AG08396 (cell line): Measurements from ENCODE around the gene KRTAP15-1.

Experiments used
- DNase-seq: peaks from one replicate; pipeline ENCODE4 v3.0.0; 2012; ENCODE audit warnings: low spot score, mixed read lengths

Gene KRTAP15-1, protein sequence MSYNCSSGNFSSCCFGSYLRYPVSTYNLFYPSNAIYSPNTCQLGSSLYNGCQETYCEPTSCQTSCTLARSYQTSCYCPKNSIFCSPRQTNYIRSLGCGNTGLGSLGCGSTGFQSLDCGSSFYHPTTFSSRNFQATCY

DNA sequence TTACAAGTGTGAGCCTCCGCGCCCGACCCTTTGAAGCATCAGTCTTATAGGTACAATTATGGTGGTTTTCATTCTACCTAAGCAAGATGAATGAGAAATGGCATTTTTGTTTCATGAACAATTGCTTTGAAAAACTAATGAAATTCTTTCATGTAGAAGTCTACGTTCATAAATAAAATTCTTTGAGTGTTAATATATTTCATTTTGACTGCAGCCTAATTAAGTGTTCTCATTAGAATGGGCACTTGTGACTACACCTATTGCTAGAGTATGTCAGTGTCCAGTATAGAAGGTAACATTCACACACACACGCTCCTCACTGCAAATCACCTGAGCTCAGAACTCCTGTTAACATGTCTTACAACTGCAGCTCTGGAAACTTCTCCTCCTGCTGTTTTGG is at the start of gene KRTAP15-1:
Gene KRTAP15-1, plus strand, starts transcription at position 301 of the 400 bp plus-strand sequence. Its CDS starts 53 bp downstream, at position 354.
- DNase-seq = no peak

DNA sequence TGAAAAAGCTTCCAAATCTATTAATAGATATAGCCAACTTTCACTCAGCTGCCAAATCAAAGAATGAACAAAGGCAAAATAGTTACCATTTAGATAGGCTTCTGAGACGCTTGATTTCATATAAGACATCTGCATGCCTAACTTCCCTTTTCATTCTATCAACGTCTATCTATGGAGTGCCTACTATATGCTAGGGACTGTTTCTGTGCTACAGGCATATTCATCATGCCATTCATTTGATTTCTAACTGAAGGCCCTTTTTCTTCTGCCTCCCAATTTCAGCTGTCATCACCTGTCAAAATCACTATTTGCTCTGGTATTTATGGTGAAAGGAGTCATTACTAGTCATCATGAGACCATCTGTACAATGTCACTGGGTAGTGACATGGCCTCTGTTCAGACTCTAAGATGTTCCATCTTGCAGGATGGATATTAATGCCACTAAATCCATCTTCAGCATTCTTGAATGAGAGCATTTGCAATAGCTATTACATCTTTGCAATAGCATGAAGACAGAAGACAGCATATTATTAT is 48.5 kb upstream of the KRTAP15-1 start:
- DNase-seq = no peak

DNA sequence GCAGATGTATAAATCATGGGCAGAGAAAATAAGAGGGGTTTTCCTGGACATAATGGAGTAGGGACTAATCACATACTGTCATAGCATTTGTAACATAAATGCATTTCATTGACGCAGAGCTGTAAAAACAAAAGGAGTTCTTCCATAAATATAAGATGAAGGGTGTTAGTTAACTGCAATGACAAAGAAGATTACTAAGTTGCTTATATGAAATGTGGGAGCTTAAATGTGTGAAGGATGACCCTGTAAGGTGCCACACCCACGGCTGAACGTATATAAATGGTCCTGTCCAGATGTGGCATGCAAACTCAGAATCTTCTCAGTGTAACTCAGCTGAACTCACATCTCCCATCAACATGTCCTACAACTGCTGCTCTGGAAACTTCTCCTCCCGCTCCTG is 44.3 kb upstream of the KRTAP15-1 start, which contains the start of gene KRTAP13-1:
Gene KRTAP13-1, plus strand, starts transcription at position 301 of the 400 bp plus-strand sequence. Its CDS starts 56 bp downstream, at position 357.
- DNase-seq = no peak

DNA sequence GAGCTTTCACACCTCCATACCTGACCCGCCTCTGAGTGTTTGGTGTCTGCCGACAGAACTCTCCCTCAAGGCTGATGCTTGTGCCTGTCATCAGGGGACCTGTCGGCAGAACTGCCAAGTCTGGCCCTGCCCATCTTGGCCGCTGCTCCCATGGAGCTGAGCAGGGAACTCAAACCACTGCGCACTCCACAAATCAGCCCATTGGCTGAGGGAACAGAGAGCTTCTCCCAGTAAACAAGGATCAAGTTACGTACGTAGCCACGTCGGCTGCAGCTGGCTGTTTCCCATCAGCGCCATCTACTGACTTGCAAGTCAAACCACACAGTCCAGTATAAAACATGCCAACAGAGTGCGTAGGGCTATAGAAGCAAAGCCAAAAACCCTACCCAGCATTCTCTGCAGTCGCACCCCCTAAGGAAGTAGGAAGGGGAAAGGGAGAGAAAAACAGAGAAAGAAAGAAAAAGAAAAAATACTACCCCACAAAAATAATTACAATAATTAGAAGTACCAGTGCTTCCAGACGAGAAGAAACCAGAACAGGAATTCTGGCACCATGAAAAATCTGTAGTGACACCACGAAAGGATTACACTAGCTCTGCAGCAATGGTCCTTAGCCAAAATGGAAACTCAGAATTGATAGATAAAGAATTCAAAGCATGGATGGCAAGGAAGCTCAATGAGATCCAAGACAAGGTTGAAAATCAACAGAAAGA is 31.1 kb upstream of the KRTAP15-1 start:
- peak; percentile 1 for DNase-seq

DNA sequence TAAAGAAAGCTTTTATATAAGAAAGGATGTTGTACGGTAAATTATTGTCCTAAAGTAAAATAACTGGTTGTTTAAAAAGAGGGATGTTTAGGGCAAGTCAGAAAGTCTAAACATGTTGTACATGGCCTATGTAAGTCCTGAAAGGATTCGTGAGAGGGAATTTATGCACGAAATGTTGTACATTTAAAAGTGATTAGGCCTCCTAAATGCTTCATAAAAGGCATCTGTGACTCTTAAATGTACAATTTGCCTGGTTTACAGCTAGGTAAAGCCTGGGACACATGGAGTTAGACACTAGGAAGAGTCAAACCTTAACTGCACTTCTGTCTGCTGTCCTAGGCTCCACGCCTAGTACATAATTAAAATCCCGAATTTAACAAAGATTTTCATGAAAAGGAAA is 24.1 kb upstream of the KRTAP15-1 start:
- no peak for DNase-seq

DNA sequence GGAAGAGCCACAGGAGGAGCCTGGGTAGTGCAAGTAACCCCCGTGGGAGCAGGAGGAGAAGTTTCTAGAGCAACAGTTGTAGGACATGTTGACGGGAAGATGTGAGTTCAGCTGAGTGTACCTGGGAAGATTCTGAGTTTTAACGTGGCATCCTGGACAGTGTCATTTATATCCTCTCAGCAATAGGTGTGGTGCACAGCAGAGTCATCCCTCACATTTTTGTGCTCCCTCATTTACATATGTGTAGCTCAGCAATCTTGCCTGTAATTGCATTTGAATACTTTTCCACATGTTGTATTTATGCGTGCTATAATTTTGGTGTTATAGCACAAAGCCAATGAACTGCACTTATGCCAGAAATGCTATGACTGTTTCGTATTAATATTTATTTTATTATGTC is 14.2 kb upstream of the KRTAP15-1 start, which contains the start of gene KRTAP13-3:
Gene KRTAP13-3, minus strand, starts transcription at position 101 of the 400 bp plus-strand sequence. Its CDS starts 14 bp downstream, at position 87.
- no peak for DNase-seq

DNA sequence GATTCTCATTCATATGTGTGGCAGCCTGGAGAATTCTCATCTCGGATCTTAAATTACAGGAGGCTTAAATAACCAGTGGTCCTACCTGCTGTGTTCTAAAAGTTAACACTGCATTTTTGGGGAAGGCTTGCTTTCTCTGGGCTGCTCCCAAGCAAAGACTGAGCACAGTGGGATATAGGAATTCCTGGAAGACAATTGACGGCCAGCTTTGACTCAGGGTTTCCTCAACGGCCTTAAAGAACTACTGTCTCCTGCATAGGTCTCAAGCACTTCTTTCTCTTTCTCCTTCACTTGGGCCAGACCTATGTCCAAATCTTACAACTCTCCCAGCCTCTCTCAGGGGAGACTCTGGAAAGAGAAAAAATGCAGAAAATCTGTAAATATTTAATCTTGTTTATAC is 13.3 kb upstream of the KRTAP15-1 start:
- DNase-seq = no peak

DNA sequence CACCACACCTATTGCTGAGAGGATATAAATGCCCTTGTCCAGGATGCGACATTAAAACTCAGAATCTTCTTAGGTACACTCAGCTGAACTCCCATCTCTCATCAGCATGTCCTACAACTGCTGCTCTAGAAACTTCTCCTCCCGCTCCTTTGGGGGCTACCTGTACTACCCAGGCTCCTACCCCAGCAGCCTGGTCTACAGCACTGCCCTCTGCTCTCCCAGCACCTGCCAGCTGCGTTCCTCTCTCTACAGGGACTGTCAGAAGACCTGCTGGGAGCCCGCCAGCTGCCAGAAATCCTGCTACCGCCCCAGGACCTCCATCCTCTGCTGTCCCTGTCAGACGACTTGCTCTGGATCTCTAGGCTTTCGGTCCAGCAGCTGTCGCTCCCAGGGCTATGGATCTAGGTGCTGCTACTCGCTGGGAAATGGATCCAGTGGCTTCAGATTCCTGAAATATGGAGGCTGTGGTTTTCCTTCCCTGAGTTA is 9.9 kb upstream of the KRTAP15-1 start, which contains the start of gene KRTAP13-4:
Gene KRTAP13-4, plus strand, starts transcription at position 51 of the 486 bp plus-strand sequence. Its CDS starts 56 bp downstream, at position 107.
- DNase-seq = no peak

DNA sequence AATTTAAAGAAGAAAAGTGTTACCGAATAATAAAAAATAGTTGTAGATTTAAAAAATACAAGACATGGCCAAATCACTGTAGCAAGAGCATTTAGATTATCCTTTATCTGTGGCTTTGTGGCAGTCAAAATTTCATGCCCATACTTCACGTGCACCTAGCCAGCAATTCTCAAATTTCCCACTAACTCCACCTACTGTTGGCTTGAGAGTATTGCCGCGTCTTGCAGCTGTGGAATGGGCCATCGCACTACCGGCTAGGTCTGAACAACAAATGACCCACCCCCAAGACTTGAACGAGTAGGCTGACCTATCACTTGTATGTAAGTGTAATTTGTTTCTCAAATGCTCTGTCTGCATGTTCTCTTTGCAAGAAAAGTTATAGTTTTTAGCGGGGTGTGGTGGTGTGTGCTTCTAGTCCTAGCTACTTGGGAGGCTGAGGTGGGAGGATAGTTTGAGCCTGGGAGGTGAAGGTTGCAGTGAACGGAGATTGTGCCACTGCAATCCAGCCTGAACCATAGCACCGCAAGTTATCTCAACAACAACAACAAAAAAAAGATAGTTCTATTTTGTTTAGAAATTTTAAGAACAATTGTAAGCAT is 5.9 kb upstream of the KRTAP15-1 start:
- no peak for DNase-seq

DNA sequence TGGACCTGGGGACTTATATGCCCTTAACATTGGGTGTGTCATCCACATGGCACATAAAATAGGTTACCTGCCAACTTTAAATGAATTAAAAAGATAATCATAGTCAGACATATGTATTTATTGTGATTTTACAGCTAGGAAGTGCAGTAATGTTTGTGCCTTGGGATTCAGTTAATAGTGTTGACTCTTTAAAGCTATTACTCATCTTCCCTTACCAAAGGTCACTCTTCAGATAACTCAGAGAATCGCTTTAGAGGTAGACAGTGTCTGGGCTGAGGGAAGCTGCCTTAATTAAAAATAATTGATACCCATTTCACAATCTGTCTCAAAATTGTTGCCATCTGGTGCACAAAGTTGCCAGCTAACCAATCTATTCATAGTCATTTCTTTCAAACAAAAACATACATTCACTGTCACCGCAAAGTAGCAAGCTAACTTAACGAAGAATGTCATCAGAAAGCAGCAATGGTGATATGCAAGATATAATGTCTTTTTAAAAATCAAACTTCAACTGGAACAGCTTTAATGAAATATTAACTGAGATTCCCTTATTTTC is 3.0 kb upstream of the KRTAP15-1 start:
- no peak for DNase-seq

DNA sequence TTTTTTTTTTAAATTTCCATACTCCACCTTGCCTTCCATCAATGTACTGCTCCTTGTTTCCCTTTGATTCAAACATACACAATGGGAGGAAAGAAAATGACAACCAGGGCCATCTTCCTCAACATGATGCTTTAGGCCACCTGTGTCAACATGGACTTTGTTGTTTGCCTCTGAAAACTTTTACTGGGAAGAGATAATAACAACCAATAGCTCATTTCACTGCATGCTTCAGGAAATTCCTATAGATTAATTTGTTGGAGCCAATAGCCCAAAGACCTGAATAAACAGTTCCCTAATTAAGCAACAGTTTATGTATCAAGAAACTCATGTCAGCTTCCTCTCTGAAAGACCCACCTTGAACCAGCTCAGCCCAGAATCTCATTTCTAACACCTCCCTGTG is 3.2 kb downstream of the KRTAP15-1 start:
- DNase-seq = no peak

DNA sequence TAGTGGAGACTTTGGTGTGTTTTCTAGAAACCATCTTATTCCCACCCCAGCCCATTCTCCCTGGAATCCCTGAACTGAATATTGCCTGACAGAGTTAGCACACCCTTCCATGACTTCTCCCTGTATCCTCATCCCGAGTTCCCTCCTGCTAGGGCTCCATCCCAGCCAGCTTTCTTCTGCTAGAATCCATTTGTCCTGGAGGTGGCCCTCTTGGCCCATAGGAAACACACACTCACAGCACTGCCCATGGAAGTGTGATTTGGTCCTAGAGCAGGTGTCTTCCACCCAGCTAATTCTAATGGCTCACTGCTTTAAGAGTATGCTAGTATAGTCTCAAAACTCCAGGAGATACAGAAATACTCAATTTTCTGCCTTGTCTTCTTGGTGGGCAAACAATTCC is 4.1 kb downstream of the KRTAP15-1 start:
- DNase-seq = no peak

DNA sequence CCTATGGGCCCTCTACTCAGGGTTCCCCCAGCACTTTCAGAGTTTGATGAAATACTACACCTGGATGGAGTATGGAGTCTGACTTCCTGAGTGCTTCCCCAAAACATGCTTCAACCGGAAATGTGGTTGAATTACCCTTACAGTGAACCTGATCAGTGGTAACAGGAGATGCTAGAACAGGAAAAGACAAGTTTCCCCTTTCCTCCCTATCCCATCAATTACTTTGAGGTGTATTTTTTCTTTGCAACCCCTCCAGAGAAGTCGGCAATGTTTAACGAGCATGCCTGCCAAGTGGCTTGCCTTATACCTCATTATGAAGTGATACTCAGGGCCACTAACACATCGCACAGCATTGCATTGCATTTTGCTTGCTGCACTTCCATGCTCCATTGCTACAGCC is 7.0 kb downstream of the KRTAP15-1 start:
- DNase-seq = no peak

DNA sequence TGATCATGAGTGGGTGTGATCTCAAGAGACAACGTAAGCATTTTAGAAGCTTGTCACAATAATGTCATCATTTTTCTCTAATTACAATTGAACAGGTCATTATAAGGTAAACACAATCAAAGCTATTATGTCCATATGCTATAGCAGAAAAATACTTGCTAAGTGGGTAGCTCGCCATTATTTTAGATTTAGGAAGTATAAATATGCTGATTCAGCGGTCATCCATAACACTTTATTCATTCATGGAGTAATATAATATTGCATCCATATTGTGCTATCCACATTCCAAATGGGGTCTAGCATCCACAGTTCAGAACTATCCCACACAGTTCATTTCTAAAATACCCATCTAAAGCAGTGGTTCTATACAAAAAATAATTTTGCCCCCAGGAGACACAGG is 8.4 kb downstream of the KRTAP15-1 start:
- no peak for DNase-seq

DNA sequence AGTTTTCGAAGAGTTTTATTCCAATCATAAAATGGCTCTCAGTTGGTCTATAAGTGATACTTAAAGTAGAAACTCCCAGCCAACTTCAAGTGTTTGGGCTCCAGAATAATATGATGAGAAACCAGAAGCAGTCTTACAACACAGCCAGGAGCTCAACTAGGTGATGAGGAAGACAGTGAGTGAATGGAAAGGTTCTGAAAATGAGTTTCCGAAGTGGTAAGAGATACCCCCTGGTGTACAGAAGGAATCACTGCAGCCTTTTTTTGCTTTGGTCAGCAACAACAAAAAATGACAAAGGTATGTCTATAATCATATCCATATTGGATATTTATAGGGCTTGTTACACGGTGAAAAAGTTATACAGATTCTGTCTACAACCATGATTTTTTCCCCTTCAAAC is 23.6 kb downstream of the KRTAP15-1 start:
- DNase-seq = no peak

DNA sequence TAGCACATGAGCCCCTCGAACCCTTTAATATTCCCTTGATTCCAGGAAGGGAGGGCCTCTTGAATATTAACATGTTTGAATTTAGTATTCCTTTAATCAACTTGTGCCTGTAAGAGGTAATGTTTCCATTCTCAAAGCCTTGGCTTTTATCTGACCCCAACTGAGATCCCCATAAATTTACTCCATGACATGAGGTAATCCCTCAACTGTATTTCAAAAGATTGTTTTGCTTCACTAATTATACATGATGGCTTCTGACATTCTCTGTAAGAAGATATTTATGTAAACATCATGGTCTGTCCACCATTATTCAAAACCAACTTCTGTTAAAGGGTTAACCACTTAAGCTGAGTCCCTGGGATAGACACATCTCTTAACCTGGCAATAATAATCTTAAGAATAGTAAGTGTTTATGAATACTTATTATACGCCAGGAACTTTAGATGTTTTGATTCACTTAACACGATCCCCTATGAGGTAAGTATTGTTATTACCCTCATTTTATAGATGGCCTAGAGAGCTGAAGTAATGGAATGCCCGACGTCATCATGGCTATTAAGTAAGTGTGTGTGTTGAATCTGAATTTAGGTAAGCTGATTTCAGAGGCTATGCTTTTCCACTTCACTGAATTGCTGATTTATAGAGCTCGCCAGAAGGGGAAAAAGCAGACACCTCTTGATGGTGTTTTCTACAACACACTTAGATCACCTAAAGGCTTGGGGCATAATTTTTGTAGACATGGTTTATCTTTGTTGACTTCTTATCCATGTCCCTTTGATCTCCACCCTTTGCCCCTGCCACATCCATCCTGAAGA is 29.0 kb downstream of the KRTAP15-1 start:
- no peak for DNase-seq

DNA sequence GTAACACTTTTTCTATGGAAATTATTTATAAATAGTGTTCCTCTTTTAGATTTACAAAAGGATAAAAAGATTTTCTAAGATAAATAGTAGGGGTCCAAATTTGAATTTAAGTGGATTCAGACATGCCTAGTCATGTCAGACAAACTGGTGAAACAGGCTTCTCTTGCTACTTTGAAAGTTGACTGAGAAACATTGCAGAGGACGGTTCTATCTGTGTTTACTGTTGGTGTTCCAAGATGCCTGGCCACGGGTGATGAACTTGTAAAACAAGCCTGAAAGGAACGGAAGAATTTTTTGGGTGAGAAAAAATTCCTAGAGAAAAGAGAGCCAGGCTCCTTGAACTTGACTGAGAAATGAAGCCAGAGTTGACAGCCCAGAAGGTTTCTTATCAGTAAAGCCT is 37.9 kb downstream of the KRTAP15-1 start:
- no peak for DNase-seq

DNA sequence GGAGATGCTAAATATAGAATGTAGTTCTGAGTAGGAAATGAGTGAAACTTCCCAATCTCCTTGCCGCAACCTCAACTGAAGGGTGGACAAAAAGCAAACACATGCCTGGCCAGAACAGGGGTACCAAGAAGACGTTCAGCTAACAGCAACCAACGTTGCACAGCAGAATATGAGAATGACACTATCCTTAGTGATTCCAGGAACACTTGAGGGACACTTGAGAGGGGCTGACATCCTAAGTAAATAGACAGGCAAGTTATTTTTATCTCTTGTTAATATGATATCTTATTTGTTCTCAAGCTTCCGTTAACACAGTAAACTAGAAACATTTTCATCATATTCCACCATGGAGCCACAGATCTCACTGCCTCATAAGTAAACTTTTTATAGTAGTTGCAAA is 39.2 kb downstream of the KRTAP15-1 start:
- no peak for DNase-seq

DNA sequence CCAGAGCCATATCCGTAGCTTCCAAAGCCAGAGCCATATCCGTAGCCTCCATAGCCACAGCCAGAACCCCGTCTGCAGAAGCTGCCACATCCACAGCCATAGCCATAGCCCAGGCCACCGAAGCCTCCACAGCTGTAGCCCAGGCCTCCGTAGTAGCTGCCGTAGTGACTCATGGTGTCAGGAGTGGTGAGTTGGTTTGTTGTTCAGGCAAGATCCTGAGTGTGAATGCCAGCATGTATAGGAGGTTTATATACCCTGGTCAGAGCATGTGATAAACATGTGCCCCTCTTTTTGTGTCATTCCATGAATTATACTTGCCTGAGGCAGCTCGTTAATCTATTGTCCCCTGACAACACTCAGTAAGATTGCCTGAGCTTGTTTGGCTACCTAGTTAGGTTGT is 40.1 kb downstream of the KRTAP15-1 start, which contains the start of gene KRTAP19-1:
Gene KRTAP19-1, minus strand, starts transcription at position 223 of the 400 bp plus-strand sequence. Its CDS starts 50 bp downstream, at position 173.
- DNase-seq = no peak

DNA sequence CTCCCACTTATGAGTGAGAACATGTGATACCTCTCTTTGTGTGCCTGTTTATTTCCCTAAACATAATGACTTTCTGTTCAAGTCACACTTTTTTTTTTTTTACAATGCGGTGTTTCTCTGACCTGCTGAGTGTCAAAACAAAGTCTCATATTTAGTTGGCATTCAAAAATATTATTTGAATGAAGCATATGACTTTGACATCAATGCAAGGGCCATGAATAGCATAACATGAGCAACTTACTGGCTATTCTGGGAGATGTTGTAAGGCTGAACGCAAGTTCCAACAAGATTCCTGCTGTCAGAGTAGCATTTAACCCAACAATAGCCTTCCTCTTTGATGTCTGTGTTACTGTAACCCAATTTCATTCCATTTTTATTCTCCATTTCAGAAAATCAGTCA is 42.1 kb downstream of the KRTAP15-1 start:
- DNase-seq = no peak

DNA sequence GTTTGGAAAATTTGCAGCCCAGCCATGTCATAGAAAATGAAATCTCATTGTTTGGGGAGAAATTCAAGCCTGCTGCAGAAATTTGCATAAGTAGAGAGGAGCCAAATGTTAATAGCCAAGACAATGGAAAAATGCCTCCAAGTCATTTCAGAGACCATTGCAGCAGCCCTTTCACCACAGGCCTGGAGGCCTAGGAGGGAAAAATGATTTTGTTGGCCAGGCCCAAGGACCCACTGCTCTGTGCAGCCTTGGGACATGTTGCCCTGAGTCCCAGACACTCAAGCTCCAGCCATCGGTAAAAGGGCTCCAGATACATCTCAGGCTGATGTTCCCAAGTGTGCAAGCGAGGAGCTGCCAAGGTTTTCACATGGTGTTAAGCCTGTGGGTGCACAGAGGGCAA is 46.1 kb downstream of the KRTAP15-1 start:
- DNase-seq = no peak
